Panc1 (cell line): ENCODE measurements around the gene ENOPH1. TPM values are rescaled to one million over a fixed set of nuclear protein-coding genes. Genes with fewer than 3 reads are reported as not detected.
"Not testable (repeated sequence)": the region's sequence is repeated elsewhere in the genome, so short reads cannot be mapped to it uniquely, and the experiment has no call there.

Source experiments
- ATAC-seq: fragments of 200-7000 bp; cut with Tn5 transposase; 2 replicates; pipeline ENCODE4 v1.9.1; 2020; ENCODE audit warnings: mild to moderate bottlenecking, moderate library complexity
- BruUV-seq: library from RNA; stranded (reverse); fragments of 400-500 nt; replicated peaks from 2 replicates; lab custom pipeline; 2021; lab: Mats Ljungman, UMichigan
- CTCF ChIA-PET: fragments of 300-600 bp; sonication (Branson Sonifier 250); formaldehyde crosslinking; loops from one replicate; lab custom pipeline; 2022; ENCODE audit warnings: antibody characterized with exemption; lab: Charles Lee
- POLR2A ChIA-PET: fragments of 300-600 bp; sonication (Branson Sonifier 250); formaldehyde crosslinking; loops from one replicate; lab custom pipeline; 2022; ENCODE audit warnings: antibody characterized with exemption; lab: Charles Lee
- DNase-seq: peaks from one replicate; pipeline ENCODE4 v3.0.0-alpha.2; 2010; ENCODE audit warnings: low read depth, low spot score
- H3K27ac ChIP-seq: 2 replicates; pipeline ENCODE4 v1.5.1; 2011; ENCODE audit warnings: mild to moderate bottlenecking, low read length, inconsistent platforms
- H3K27me3 ChIP-seq: fragments of 200-500 bp; sonication (Bioruptor generic); 2 replicates; pipeline ENCODE4 v1.6.0; 2014; ENCODE audit warnings: low read length, inconsistent platforms; ENCODE audit not compliant: control insufficient read depth, insufficient read depth
- H3K36me3 ChIP-seq: fragments of 200-500 bp; sonication (Bioruptor generic); 2 replicates; pipeline ENCODE4 v1.5.1; 2014; ENCODE audit warnings: inconsistent platforms, mild to moderate bottlenecking, low read length, moderate library complexity; ENCODE audit not compliant: control insufficient read depth, insufficient read depth
- H3K4me1 ChIP-seq: 2 replicates; pipeline ENCODE4 v1.5.1; 2011; ENCODE audit warnings: inconsistent platforms, mild to moderate bottlenecking, low read length, moderate library complexity; ENCODE audit not compliant: control insufficient read depth, insufficient read depth
- H3K4me3 ChIP-seq, 2 experiments: 2 replicates each; pipeline ENCODE4 v1.5.1; 2011 to 2012; ENCODE audit warnings: low read depth in 2 of 2, low read length in 2 of 2, mild to moderate bottlenecking in 2 of 2, inconsistent platforms in 1 of 2, moderate library complexity in 1 of 2
- H3K9me3 ChIP-seq: fragments of 200-500 bp; sonication (Bioruptor generic); 2 replicates; pipeline ENCODE4 v1.5.1; 2014; ENCODE audit warnings: low read depth, mild to moderate bottlenecking, inconsistent platforms, low read length, moderate library complexity; ENCODE audit not compliant: control insufficient read depth, insufficient read depth
- POLR2AphosphoS5 ChIP-seq: IDR thresholded peaks from 2 replicates; pipeline ENCODE4 v1.6.1; 2012; ENCODE audit warnings: mild to moderate bottlenecking, low read depth, low read length, moderate library complexity
- SIN3A ChIP-seq: IDR thresholded peaks from 2 replicates; pipeline ENCODE4 v1.6.1; 2012; ENCODE audit warnings: low read depth, mild to moderate bottlenecking, low read length, moderate library complexity, borderline replicate concordance; ENCODE audit not compliant: insufficient read depth
- TCF7L2 ChIP-seq: IDR thresholded peaks from 2 replicates; pipeline ENCODE4 v1.6.1; 2011; ENCODE audit warnings: mild to moderate bottlenecking, low read depth, low read length, inconsistent platforms
- in situ Hi-C: cut with HindIII; loops from 2 replicates; pipeline ENCODE4 v1.10.0; 2016; ENCODE audit warnings: low sequenced_read_pairs, low pct_unique_long_range_greater_than_20kb
- intact Hi-C: fragments of 100-400 bp; cut with micrococcal nuclease; formaldehyde crosslinking; loops from one replicate; pipeline ENCODE4 v1.10.0; 2022; ENCODE audit not compliant: unreplicated experiment
- total RNA-seq: library from RNA; stranded (reverse); gene quantifications from one replicate; pipeline ENCODE4 v1.2.1, GENCODE V29; 2021; ENCODE audit not compliant: unreplicated experiment
- TF ChIP-seq, protein P1 (sequence below): fragments of 450-650 bp; IDR thresholded peaks from 2 replicates; pipeline ENCODE4 v1.5.1; 2017; ENCODE audit warnings: mild to moderate bottlenecking
- TF ChIP-seq, protein P2 (sequence below), 2 experiments: IDR thresholded peaks; 2 replicates each; pipeline ENCODE4 v1.6.1; 2011 to 2012; ENCODE audit warnings: low read depth in 2 of 2, control low read depth in 1 of 2, low read length in 1 of 2, mild to moderate bottlenecking in 1 of 2, moderate library complexity in 1 of 2; ENCODE audit not compliant: insufficient read depth in 1 of 2

The ENOPH1 gene
- total RNA-seq, 1 experiment from 2014 or later: 34.7 TPM

DNA sequence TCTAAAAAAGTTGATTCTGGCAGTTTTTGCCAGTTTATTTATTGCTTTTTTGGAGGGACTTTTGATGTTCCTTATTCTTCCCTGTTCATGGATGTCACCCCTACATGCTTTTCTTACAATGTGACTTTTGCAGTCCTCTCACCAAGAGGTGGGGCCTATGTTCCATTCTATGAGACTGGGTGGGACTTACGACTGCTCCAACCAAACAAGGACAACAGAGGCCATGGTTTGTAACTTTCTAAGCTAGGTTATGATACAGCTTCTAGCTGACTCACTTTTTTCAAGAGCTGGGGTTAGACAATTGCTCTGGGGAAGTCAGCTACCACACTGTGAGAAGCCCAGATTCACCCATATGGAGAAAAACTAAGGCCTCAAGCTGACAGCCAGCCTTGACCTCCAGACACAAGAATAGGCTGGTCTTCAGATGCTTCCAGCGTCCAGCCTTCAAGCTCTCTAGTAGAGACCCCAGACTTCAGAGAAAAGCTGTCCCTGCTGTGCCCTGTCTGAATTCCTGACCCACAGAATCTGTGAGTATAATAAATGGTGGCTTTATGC, 39.5 kb downstream of the ENOPH1 start:
- Histone ChIP-seq H3K27ac (no peak overlapping the region), H3K4me1 (no peaks in the 10 kb centered on the region), H3K9me3 (no peaks in the 10 kb centered on the region), H3K4me3 (no peak overlapping the region), H3K36me3 (no peaks in the 10 kb centered on the region; the same call in 1 of the 2 replicates), H3K27me3 (no peaks in the 10 kb centered on the region)
- POLR2A ChIA-PET: interaction anchor here (0.5 kb wide), 1 partner anchor 99 kb away, joined by 5 read pairs; no protein-coding TSS in a partner anchor
- TF ChIP-seq, protein P1, sequence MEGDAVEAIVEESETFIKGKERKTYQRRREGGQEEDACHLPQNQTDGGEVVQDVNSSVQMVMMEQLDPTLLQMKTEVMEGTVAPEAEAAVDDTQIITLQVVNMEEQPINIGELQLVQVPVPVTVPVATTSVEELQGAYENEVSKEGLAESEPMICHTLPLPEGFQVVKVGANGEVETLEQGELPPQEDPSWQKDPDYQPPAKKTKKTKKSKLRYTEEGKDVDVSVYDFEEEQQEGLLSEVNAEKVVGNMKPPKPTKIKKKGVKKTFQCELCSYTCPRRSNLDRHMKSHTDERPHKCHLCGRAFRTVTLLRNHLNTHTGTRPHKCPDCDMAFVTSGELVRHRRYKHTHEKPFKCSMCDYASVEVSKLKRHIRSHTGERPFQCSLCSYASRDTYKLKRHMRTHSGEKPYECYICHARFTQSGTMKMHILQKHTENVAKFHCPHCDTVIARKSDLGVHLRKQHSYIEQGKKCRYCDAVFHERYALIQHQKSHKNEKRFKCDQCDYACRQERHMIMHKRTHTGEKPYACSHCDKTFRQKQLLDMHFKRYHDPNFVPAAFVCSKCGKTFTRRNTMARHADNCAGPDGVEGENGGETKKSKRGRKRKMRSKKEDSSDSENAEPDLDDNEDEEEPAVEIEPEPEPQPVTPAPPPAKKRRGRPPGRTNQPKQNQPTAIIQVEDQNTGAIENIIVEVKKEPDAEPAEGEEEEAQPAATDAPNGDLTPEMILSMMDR: 0 out of 2 replicates have a peak, but pooled peaks have one; percentile 7
- TF ChIP-seq POLR2AphosphoS5: no peak
- CTCF ChIA-PET: no interaction called here
- BruUV-seq: no TSS peak
- DNase-seq (no peak), ATAC-seq (no peak)
- in situ Hi-C loops (no loop called here), intact Hi-C loops (no loop called here)

DNA sequence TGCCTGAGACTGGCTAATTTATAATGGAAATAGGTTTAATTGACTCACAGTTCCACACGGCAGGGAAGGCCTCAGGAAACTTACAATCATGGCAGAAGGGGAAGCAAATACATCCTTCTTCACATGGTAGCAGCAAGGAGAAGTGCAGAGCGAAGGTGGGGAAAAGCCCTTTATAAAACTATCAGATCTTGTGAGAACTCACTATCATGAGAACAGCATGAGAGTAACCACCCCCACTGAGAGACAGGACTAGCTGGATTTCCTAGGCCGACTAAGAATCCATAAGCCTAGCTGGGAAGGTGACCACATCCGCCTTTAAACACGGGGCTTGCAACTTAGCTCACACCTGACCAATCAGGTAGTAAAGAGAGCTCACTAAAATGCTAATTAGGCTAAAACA, 42.7 kb downstream of the ENOPH1 start:
- ATAC-seq, intact Hi-C loops, H3K4me3 ChIP-seq, H3K9me3 ChIP-seq, POLR2A ChIA-PET, in situ Hi-C loops, H3K27ac ChIP-seq, H3K4me1 ChIP-seq, DNase-seq, BruUV-seq, H3K27me3 ChIP-seq, CTCF ChIA-PET, H3K36me3 ChIP-seq: not testable (repeated sequence)

DNA sequence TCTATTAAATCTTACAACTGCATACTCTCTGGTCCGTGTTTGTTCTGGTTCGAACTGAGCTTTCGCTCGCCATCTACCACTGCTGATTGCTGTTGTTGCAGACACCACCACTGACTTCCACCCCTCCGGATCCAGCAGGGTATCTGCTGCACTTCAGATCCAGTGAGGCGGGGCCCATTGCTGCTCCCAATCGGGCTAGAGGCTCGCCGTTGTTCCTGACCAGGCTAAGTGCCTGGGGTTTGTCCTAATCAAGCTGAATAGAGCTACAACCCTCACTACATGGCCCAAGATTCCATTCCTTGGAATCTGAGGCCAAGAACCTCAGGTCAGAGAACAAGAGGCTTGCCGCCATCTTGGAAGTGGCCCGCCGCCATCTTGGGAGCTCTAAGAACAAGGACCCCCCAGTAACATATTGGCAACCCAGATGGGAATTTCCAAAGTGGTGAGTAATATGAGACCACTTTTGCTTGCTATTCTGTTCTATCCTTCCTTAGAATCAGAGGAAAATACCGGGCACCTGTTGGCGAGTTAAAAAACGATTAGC, 43.3 kb downstream of the ENOPH1 start:
- no TSS peak for BruUV-seq
- Histone ChIP-seq H3K4me3 (no peak overlapping the region), H3K4me1 (no peaks in the 10 kb centered on the region), H3K27me3 (no peaks in the 10 kb centered on the region), H3K9me3 (no peaks in the 10 kb centered on the region), H3K27ac (no peak overlapping the region), H3K36me3 (no peaks in the 10 kb centered on the region)
- DNase-seq (no peak), ATAC-seq (no peak)
- intact Hi-C loops: no loop called here
- CTCF ChIA-PET: no interaction called here
- POLR2A ChIA-PET: interaction anchor here (0.6 kb wide), 1 partner anchor 743 kb away, joined by 8 read pairs; no protein-coding TSS in a partner anchor
- no peak for TF ChIP-seq POLR2AphosphoS5
- TF ChIP-seq SIN3A: no peak
- TF ChIP-seq, protein P1: no peak
- TF ChIP-seq, protein P2, sequence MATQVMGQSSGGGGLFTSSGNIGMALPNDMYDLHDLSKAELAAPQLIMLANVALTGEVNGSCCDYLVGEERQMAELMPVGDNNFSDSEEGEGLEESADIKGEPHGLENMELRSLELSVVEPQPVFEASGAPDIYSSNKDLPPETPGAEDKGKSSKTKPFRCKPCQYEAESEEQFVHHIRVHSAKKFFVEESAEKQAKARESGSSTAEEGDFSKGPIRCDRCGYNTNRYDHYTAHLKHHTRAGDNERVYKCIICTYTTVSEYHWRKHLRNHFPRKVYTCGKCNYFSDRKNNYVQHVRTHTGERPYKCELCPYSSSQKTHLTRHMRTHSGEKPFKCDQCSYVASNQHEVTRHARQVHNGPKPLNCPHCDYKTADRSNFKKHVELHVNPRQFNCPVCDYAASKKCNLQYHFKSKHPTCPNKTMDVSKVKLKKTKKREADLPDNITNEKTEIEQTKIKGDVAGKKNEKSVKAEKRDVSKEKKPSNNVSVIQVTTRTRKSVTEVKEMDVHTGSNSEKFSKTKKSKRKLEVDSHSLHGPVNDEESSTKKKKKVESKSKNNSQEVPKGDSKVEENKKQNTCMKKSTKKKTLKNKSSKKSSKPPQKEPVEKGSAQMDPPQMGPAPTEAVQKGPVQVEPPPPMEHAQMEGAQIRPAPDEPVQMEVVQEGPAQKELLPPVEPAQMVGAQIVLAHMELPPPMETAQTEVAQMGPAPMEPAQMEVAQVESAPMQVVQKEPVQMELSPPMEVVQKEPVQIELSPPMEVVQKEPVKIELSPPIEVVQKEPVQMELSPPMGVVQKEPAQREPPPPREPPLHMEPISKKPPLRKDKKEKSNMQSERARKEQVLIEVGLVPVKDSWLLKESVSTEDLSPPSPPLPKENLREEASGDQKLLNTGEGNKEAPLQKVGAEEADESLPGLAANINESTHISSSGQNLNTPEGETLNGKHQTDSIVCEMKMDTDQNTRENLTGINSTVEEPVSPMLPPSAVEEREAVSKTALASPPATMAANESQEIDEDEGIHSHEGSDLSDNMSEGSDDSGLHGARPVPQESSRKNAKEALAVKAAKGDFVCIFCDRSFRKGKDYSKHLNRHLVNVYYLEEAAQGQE (IDR thresholded peaks at IDR 0.05; ENCODE audit: insufficient read depth in 1 of 2, low read depth in 2 of 2, low read length in 1 of 2): no peak
- no peak for TF ChIP-seq TCF7L2
- in situ Hi-C loops: no loop called here

DNA sequence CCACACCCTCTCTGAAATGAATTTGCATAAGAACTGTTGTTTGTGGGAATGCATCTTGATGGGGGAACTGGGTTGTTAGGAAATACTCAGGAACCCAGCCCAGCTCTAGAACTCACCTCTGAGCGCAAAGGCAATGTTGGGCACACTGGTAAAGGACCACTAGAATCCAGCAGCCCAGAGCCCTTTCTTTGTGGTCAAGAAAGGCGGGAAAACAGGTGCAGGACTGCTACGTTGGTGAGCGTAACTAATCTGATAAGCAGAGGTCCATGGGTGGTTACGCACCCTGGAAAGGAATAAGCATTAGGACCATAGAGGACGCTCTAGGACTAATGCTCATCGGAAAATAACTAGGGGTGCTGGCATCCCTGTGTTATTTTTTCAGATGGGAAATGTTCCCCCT, 45.5 kb downstream of the ENOPH1 start:
- CTCF ChIA-PET, H3K36me3 ChIP-seq, H3K4me3 ChIP-seq, ATAC-seq, intact Hi-C loops, BruUV-seq, DNase-seq, H3K27ac ChIP-seq, in situ Hi-C loops, H3K27me3 ChIP-seq, H3K4me1 ChIP-seq, H3K9me3 ChIP-seq, POLR2A ChIA-PET: not testable (repeated sequence)
